ENCODE data around the gene HELB. TPM values are rescaled to one million over a fixed set of nuclear protein-coding genes. Genes with fewer than 3 reads are reported as not detected.
A peak's percentile ranks its signal among the peaks of the same experiment; 100 is the strongest.

The HELB gene
- total and polyA plus RNA-seq, 10 of the 15 experiments (the other 5 are each of a cell fraction or from before 2014, with no cell fraction given) = 0.58 to 10.0 (median 4.4) TPM

DNA sequence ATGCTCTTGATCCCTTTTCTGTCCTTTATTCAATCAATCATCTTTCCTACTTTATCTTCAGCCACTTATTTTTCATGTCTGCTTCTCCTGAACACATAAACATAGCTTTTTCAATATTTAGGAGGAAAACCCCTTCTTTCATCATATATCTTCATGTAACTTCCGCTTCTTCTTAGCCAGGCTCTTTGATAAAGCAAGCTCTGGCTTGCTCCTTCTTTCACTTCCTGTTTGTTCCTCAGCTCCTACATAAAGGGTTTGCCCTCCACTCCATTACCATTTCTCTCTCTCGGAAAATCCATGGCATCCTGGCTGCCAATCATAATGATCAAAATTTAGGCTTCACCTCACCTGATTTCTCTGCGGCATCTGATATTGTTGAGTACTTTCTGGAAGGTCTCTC is 33.7 kb upstream of the HELB start (continued):
- TF ChIP-seq ASH2L (IDR thresholded peaks at IDR 0.05; ENCODE audit: borderline replicate concordance, low read depth) (no peak), KLF5 (IDR thresholded peaks at IDR 0.05; ENCODE audit: partially characterized antibody) (no peak), POU2F2 (IDR thresholded peaks at IDR 0.05; ENCODE audit: borderline replicate concordance, low read depth, low read length) (no peak), GABPA (IDR thresholded peaks at IDR 0.05; ENCODE audit: low read depth) (0 out of 2 replicates have a peak, but pooled peaks have one; percentile 12), IKZF2 (IDR thresholded peaks at IDR 0.05) (peak; percentile 75 to 85), TCF12 (IDR thresholded peaks at IDR 0.05; ENCODE audit: low read depth, low read length) (no peak), POLR2A (IDR thresholded peaks at IDR 0.05; ENCODE audit: low read depth, low read length) (no peak), ZNF24 (IDR thresholded peaks at IDR 0.05) (no peak), FOXM1 (IDR thresholded peaks at IDR 0.05; ENCODE audit: low read depth, low read length) (no peak), ZNF274 (IDR thresholded peaks at IDR 0.05; ENCODE audit: insufficient read depth, insufficient read length) (no peak)
- TF ChIP-seq, protein P1, sequence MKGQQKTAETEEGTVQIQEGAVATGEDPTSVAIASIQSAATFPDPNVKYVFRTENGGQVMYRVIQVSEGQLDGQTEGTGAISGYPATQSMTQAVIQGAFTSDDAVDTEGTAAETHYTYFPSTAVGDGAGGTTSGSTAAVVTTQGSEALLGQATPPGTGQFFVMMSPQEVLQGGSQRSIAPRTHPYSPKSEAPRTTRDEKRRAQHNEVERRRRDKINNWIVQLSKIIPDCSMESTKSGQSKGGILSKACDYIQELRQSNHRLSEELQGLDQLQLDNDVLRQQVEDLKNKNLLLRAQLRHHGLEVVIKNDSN (IDR thresholded peaks at IDR 0.05; ENCODE audit: borderline replicate concordance, extremely low read length, insufficient read depth, low read depth, low read length) = no peak
- TF ChIP-seq, protein P2, sequence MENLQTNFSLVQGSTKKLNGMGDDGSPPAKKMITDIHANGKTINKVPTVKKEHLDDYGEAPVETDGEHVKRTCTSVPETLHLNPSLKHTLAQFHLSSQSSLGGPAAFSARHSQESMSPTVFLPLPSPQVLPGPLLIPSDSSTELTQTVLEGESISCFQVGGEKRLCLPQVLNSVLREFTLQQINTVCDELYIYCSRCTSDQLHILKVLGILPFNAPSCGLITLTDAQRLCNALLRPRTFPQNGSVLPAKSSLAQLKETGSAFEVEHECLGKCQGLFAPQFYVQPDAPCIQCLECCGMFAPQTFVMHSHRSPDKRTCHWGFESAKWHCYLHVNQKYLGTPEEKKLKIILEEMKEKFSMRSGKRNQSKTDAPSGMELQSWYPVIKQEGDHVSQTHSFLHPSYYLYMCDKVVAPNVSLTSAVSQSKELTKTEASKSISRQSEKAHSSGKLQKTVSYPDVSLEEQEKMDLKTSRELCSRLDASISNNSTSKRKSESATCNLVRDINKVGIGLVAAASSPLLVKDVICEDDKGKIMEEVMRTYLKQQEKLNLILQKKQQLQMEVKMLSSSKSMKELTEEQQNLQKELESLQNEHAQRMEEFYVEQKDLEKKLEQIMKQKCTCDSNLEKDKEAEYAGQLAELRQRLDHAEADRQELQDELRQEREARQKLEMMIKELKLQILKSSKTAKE (IDR thresholded peaks at IDR 0.05; ENCODE audit: low read depth, poor library complexity, severe bottlenecking) = peak; percentile 34
- TF ChIP-seq, protein P3, sequence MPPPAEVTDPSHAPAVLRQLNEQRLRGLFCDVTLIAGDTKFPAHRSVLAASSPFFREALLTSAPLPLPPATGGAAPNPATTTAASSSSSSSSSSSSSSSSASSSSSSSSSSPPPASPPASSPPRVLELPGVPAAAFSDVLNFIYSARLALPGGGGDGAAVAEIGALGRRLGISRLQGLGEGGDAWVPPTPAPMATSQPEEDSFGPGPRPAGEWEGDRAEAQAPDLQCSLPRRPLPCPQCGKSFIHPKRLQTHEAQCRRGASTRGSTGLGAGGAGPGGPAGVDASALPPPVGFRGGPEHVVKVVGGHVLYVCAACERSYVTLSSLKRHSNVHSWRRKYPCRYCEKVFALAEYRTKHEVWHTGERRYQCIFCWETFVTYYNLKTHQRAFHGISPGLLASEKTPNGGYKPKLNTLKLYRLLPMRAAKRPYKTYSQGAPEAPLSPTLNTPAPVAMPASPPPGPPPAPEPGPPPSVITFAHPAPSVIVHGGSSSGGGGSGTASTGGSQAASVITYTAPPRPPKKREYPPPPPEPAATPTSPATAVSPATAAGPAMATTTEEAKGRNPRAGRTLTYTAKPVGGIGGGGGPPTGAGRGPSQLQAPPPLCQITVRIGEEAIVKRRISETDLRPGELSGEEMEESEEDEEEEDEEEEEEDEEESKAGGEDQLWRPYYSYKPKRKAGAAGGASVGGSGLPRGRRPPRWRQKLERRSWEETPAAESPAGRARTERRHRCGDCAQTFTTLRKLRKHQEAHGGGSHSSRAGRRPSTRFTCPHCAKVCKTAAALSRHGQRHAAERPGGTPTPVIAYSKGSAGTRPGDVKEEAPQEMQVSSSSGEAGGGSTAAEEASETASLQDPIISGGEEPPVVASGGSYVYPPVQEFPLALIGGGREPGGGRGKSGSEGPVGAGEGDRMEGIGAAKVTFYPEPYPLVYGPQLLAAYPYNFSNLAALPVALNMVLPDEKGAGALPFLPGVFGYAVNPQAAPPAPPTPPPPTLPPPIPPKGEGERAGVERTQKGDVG (CRISPR knock-in tag; IDR thresholded peaks at IDR 0.05) = no peak
- TF ChIP-seq, protein P4, sequence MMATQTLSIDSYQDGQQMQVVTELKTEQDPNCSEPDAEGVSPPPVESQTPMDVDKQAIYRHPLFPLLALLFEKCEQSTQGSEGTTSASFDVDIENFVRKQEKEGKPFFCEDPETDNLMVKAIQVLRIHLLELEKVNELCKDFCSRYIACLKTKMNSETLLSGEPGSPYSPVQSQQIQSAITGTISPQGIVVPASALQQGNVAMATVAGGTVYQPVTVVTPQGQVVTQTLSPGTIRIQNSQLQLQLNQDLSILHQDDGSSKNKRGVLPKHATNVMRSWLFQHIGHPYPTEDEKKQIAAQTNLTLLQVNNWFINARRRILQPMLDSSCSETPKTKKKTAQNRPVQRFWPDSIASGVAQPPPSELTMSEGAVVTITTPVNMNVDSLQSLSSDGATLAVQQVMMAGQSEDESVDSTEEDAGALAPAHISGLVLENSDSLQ (IDR thresholded peaks at IDR 0.05) = peak; percentile 59
